ENCODE results near the gene GFPT2.

The GFPT2 gene

DNA sequence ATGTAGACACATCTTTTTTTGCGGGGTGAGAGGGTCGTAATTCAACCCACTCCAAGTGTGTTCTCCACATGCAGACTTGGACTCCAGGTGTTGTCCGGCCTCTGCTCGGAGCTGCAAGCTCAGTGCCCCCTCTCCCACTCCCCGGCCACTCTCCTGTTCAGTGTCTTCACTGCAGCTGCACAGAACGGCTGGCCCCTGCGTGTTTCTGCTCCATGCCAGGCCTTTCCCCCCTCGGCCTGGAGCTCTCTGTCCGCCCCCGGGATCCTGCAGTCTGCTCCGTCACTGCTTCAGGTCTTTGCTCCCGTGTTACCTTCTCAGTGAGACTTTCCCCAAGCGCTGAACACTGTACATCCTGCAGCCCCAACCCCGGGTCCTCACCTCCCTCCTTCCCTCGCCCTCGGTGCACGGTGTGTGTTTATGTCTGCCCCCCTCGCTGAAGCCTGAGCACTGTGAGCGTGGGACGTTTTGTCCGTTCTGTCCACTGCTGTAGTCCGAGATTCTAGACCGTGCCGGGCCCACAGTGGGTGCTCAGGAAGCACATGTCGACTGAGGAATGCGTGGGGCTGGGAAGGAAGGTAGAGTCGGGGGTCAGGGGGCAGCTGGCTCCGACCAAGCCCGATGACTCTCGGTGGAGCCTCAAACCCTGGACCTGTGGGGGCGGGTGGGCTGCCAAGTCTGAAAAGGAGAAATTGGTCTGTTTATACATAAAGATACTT, 26.4 kb upstream of the GFPT2 start:
- no peak for DNase-seq (ENCODE audit: extremely low read depth in 1 of 2, low read depth in 1 of 2)

DNA sequence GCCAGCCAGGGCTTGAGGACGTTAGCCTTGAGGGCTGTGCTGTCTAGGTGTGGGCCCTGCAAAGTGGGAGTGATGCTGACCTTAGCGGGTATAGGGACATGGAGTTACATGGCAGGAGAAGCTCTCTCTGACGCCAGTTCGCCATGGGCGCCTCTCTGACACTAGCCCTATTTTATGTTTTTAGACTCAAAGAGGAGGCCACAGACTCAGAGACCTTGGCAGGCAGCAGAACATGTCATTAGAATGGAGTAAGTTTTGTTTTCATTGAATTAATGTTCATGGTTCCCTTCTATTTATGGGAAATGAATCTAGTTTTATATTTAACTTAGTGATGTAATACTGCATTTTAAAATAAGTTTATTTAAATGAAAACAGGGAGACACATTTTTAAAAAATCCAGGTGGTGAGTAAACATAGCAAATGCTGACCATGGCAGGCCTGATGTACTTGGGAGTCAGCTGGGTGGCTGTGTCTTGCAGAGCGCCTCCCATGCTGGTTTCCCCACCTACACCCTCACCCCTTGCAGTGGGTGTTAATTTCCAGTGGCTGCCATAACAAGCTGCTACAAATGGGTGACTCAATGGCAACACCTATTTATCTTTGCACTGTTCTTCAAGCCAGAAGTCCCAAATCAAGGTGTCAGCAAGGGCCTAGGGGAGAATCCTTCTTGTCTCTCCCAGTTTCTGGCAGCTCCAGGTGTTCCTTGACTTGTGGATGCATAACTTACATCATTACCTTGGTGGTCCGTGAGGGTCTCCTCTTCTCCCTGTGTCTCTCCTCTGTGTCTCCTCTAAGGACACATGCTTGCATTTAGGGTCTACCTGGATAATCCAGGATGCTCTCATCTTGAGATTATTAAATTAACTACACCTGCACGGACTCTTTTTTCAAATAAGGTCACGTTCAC, 25.6 kb upstream of the GFPT2 start:
- no peak for DNase-seq (ENCODE audit: extremely low read depth in 1 of 2, low read depth in 1 of 2)

DNA sequence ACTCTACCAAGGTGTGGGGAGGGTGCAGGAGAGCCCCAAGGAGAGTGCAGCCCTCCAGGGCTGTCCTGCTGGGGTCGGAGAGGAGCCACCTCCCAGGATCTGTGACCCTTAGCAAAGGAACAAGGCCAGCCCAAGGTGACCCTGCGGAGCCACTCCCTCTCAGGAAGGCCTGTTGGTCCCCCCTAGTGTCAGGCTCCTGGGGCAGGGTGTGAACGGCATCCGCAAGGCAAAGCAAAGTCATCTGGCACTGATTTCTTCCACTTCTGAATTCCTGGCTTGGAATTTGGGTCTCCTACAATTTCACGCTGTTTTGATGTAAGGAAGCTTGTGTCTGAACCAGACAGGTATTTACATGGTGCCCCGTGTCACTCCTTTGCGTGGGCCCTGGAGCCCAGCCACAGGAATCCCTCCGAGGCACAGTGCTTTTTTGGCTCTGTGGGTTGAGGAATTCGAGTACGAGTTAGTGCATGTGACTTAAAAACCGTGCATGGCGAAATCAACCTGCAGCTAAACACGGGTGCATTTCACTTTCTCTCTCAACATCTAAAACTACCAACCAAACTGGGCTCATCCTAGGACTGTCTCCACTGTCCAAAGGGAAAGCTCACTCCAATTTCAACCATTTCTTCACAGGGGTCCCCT, 24.5 kb upstream of the GFPT2 start:
- DNase-seq (ENCODE audit: extremely low read depth in 1 of 2, low read depth in 1 of 2), result no peak

DNA sequence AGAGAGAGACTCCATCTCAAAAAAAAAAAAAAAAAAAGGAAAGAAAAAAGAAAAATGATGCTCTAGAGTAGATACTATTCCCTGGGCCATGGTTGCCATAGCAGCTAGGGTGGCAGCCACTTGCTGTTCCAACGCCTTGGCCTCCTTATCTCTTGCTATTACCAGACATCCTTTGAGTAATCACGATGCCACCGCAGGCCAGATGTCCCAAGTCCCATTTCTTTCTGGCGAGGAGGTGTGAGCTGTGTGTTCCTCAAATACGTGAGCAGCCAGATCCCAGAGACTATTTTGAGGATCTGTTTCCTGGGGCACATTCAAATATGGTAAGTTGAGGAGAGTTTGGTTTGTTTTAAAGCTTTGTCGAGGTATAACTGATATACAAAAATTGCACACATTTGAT, 23.4 kb upstream of the GFPT2 start:
- no peak for DNase-seq (ENCODE audit: extremely low read depth in 1 of 2, low read depth in 1 of 2)

DNA sequence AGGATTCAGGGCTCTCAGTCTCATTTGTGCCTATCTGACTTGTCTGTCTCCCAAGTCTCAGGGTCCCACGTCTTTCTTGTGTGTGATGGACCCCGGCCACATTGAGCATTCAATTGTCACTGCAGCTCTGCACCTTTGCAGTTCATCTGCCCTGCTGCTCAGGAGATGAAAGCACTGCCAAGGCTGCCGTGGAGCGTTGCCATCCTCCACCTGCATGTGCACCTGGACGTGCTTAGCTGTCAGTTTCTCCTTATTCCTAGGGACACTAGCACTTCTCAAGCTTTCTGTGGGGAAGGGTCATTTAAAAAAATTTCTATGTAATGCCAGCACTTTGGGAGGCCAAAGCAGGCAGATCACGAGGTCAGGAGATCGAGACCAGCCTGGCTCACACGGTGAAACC, 22.8 kb upstream of the GFPT2 start:
- DNase-seq (ENCODE audit: extremely low read depth in 1 of 2, low read depth in 1 of 2), result no peak

DNA sequence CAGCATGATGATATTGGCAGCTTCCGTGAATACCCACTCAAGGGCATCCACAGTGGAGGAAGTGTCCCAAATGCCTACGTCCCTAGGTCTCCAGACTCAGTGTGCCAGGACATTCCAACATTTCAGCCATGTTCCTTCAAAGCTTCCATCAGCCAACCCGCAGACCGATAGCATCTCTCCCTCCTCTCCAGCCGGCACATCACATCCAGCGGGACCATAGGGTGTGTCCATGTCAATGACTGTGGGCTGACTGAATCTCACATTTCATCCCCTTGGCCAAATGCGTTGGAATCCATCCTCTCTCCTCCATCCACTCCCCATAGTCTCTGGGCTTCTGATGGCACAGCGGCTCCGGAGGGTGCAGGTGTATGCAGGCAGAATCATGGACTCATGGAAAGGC, 22.2 kb upstream of the GFPT2 start:
- no peak for DNase-seq (ENCODE audit: extremely low read depth in 1 of 2, low read depth in 1 of 2)

DNA sequence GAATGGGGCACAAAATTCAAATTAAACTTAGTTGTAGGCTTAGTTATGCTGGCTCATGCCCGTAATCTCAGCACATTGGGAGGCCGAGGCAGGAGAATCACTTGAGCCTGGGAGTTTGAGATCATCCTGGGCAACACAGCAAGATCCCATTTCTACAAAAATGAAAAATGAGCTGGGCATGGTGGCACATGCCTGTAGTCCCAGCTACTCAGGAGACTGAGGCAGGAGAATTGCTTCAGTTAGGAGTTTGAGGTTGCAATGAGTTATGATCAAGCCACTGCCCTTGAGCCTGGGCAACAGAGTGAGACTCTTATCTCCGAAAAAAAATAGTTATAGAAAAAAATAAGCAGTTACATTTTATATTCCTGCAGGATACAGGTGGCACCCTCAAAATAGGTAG, 20.7 kb upstream of the GFPT2 start:
- DNase-seq (ENCODE audit: extremely low read depth in 1 of 2, low read depth in 1 of 2), result no peak

DNA sequence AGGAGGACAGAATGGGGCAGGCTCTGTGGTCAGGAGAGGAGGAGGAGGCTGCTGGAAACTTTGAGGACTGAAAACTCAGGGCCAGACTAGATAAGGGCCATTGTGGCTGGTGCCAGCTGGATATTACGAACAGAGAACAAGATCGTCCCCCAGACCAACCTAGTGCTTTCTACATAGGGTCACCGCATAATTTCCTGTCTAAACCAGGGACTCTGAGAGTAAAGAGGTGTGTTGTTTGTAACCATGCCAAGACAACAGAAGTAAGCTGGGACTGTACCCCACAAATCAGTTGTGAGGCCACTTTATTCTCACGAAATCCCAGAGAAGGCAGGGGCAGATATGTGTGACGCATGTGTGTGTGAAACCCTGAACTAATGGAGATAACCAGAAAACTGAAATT, 20.3 kb upstream of the GFPT2 start:
- DNase-seq (ENCODE audit: extremely low read depth in 1 of 2, low read depth in 1 of 2), result no peak

DNA sequence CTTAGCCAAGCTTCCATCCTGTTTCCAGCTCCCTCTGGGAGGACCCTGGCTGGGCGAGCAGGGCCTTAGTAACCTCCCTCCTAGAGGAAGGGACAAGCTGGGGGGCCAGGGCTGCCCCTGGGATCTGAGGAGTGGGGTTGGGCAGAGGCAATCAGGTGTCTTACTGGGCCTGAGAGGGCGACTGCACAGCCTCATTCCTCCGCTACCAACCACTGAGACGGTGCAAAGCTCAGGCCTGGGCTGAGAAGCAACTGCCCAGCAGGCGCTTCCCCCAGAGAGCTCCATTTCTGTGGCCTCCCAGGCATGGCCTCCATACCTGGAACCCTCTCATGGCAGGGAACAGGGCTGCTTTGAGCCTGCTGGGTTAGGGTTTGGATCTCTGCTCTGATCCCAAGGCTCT, 18.8 kb upstream of the GFPT2 start:
- DNase-seq (ENCODE audit: extremely low read depth in 1 of 2, low read depth in 1 of 2), result no peak

DNA sequence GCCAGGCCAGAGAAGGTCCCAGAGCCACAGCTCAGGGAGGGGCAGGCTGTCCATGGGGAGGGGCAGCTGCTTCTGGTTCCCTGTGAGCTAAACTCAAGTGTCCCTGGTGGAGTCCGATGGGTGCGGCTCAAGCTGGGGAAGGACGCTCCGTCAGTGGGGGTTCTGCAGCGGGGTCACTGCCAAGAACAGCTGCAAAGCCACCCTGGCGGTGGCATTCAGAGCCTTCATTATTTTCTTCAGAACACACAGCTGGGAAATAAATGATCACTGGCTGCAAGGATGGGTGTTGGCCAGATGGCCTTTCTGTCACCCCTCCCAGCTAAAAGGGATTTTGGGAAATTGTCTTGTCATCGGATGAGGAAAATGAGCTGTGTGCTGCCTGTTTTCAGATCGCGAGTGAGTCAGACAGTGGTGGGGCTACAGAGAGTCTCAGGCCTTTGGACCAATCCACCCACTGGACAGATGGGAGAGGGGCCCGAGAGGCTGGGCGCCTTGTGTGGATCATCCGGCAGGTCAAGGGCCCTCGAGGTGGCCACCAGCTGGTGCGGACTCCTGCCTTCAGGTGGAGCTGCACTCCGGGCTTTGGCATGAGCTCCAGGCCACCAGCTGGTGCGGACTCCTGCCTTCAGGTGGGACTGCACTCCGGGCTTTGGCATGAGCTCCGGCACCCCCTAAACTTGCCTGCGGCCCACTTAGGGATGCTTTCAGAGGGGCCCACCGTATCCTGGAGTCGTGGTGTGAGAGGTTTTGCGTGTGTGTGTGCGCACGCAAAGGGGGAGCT, 17.9 kb upstream of the GFPT2 start:
- no peak for DNase-seq (ENCODE audit: extremely low read depth in 1 of 2, low read depth in 1 of 2)

DNA sequence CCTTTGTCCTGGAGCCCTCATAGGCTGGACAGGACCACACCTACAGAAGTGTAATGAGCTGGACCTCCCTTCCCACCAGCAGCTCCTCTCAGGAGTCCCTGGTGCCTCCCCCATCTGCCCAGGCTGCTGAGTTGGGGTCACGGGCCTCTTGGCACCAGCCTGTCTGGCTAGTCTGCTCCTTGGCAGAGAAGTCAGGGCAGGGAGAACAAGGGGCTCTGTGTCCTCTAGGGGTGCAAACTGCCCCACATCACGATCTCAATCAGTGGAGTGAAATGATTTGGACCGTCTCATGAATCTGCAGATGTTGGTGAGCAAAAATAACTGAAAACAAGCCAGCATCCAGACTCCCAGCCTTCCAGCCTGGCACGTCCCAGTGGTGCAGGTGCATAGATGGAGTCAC, 14.9 kb upstream of the GFPT2 start:
- no peak for DNase-seq (ENCODE audit: extremely low read depth in 1 of 2, low read depth in 1 of 2)

DNA sequence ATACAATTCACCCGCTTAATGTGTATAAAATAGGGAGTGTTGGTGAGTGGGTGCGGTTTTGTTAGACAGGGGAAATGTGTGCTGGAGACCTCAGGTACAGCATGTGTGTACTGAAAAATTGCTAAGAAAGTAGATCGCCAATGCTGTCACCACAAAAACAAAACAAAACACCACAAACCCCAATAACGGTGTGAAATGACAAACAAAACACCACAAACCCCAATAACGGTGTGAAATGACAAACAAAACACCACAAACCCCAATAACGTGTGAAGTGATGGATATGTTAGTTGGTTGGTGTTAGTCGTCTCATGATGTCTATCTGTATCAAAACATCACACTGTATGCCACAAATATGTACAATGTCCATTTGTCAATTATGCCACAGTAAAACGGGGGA, 14.2 kb upstream of the GFPT2 start:
- DNase-seq (ENCODE audit: extremely low read depth in 1 of 2, low read depth in 1 of 2), result no peak

DNA sequence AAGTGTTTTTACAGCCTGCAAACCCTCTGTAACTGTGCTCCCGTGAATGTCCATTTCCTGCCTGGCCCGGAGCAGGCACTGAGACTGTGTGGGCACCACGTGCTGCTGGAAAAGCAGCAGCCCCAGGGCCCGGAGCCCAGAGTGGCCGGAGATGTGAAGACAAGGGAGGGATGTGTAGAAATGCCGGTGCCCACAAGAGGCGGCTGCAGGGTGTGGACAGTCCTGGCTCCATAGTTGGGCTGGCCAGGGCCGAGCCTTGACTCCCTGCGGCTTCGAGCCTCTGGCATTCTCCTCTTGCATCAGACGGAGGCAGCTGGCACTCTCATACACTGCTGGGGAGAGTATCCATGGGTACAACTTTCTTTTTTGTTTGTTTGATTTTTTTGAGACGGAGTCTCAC, 13.2 kb upstream of the GFPT2 start:
- DNase-seq (ENCODE audit: extremely low read depth in 1 of 2, low read depth in 1 of 2), result no peak

DNA sequence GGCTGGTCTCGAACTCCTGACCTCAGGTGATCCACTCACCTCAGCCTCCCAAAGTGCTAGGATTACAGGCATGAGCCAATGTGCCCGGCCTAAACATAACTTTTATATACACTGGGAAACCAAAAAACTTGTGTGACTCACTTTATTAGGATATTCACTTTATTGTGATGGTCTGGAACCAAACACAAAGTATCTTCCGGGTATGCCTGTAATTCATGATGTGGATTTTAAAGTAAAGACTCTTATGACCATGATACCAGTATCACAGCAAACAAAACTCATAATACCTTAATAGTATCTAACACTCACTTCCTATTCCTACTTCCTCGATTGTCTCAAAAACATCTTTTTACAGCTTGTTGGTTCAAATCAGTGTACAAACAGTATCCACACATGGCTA, 12.7 kb upstream of the GFPT2 start:
- no peak for DNase-seq (ENCODE audit: extremely low read depth in 1 of 2, low read depth in 1 of 2)

DNA sequence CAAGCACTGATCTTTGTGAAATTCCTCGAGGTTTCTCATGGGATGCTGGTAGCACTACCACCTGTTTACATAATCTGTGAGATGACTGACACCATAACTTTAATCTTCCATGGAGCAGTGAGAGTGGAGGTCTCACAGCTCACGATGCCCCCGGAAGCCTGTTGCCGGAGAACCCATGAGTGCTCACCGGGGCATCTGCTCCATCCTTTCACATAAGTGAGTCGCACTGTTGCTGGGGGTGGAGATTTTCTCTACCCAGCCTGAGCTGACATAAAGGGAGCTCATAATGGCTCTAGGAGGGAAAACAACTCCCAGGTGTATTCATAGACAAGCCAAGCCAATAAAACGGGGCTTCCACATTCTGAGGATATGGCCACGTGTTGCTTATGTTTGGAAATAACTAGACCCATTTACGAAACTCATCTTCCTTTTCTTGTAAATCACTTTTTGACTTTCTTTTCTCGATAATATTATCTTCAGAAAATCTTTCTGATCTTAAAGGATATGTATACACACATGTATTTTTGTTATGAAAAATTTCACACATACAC, 11.2 kb upstream of the GFPT2 start:
- no peak for DNase-seq (ENCODE audit: extremely low read depth in 1 of 2, low read depth in 1 of 2)

DNA sequence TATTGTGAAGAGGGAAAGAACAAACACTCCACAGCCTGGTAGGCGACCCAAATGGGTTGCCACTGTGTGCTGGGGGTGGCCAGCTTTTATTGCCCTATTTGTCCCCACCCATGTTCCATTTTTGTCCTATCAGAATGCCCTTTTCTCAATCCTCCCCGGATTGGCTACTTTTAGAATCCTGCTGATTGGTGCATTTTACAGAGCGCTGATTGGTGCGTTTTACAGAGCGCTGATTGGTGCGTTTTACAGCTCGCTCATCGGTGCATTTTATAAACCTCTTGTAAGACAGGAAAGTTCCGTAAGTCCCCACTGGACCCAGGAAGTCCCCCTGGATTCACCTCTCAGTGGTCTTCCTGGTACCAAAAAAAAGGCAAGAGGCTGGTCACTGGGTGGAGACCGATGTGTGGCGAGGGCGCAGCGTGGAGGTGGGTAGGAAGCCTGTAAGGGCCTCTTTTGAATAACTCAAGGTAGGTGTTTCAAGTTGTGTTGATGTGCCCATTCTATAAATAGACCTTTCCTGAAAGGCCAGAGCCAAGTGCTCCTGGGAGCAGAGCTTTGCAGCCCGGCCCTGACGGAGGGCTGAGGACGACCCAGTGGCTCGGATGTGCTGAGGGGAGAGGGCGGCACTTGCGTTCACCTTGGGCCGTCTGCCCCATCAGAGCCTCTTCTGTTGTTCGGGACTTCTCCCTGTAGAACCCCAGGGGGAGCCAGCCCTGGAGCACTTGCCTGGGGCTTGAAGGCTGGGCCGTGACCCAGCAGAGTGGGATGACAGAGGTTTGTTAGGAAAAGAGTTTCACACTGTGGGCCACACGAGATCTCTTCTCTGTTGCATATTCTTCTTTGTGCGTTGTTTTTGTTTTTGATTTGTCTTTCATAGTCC, 7.2 kb upstream of the GFPT2 start:
- DNase-seq (ENCODE audit: extremely low read depth in 1 of 2, low read depth in 1 of 2), result no peak

DNA sequence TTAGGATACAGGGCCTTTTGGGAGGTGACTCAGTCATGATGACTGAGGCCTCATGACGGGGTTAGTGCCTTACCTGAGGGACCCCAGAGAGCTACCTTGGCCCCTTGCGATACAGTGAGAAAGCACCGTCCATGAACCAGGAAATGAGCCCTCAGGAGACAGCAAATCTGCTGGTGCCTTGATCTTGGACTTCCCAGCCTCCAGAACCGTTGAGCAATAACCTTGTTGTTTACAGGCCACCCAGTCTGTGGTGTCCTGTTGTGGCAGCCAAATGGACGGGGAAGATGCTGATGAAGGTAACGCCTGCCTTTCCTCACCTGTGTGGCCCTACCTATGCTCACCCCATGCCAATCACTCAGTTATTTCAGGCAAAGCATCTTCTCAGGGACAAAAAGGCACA, 5.6 kb upstream of the GFPT2 start:
- DNase-seq (ENCODE audit: extremely low read depth in 1 of 2, low read depth in 1 of 2), result no peak

DNA sequence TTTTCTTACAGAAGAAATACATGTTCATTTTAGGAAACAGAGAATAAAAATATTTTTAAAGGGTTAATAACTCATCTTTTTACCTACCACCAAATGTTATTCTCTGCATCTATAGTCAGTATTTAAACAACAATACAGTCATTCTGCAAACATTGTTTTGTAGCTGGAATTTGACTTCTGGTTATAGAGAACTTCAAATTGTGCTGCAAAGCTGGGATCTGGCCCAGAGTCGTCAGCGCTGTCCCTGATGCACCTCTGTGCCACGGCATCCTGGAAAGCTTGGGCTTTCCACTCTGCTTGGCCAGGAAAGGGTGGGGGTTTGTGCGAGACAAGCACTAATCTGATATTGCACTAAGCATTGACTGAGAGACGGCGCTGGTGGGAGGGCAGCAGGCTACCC, 5.0 kb upstream of the GFPT2 start:
- no peak for DNase-seq (ENCODE audit: extremely low read depth in 1 of 2, low read depth in 1 of 2)

DNA sequence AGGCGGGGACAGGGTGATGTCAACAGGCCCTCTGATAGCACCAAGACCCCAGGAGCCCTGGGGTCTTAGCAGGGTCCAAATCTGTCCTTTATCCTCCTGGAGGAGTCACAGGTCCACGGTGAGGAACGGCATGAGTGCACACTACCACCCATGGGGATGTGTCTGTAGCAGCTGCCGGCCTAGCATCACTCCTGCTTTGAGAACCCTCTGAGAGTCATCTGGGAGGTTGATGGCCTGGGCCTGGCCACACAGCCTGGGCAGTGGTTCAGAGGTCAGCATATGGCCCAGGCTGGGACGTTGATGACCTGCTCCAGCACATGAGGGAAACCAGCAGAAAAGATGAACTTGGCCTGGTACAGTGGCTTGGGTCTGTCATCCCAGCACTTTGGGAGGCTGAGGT, 1.8 kb upstream of the GFPT2 start:
- DNase-seq (ENCODE audit: extremely low read depth in 1 of 2, low read depth in 1 of 2), result no peak

DNA sequence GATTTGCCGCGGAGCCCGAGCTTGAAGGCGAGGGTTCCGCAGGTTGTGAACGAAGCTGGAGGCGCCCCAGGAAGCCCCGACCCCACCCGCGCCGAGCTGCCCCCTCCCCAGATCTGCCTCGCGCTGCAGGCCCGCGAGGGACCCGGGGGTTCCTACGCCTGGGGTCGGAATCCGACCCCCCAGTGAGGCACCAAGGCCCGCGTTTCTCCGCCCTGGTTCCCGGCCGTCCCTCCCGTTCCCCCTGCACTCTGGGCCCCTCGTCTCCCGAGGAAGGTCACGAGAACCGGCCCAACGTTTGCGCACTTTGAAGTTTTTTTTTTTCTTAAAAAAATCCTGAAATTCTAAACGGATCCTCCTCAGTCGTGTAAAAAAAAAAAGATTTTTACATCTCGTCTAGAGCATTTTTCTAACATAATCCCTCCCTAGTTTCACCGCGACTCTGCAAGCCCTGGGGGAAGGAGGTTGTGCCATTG, 880 bp upstream of the GFPT2 start:
- DNase-seq (ENCODE audit: extremely low read depth in 1 of 2, low read depth in 1 of 2), result no peak
